Mononuclear cell (primary cell): Measurements from ENCODE around the gene FAM89B. TPM values are rescaled to one million over a fixed set of nuclear protein-coding genes. Genes with fewer than 3 reads are reported as not detected.

Experiments used
- H3K27me3 ChIP-seq: 2 replicates; pipeline ENCODE4 v1.6.0; 2011; ENCODE audit warnings: low read length, control low read depth; ENCODE audit not compliant: insufficient read depth
- H3K4me1 ChIP-seq: 2 replicates; pipeline ENCODE4 v1.5.1; 2011; ENCODE audit warnings: mild to moderate bottlenecking, low read length, control low read depth; ENCODE audit not compliant: insufficient read depth
- H3K4me3 ChIP-seq: 2 replicates; pipeline ENCODE4 v1.5.1; 2011; ENCODE audit warnings: mild to moderate bottlenecking, low read length, moderate library complexity
- H3K9me3 ChIP-seq: 2 replicates; pipeline ENCODE4 v1.5.1; 2011; ENCODE audit warnings: low read depth, mild to moderate bottlenecking, control low read depth, low read length
- total RNA-seq: library from RNA; depleted of rRNA; stranded (reverse); fragments of >200 nt; gene quantifications from one replicate; pipeline ENCODE4 v1.2.3, GENCODE V29; 2012

FAM89B gene
- total RNA-seq, 1 donor, result 18.1 TPM

GRCh38 chr11:65584723-65585171, 12.4 kb downstream of the FAM89B start:
- no peak overlapping the region for H3K4me3 ChIP-seq
- peaks cover 44% of the 10 kb centered on the region for H3K4me1 ChIP-seq
- H3K9me3 ChIP-seq, result no peaks in the 10 kb centered on the region
- H3K27me3 ChIP-seq, result no peaks in the 10 kb centered on the region

GRCh38 chr11:65585396-65586246, 13.3 kb downstream of the FAM89B start:
- no peaks in the 10 kb centered on the region for H3K9me3 ChIP-seq
- peaks cover 44% of the 10 kb centered on the region for H3K4me1 ChIP-seq
- H3K4me3 ChIP-seq, result no peak overlapping the region
- H3K27me3 ChIP-seq, result no peaks in the 10 kb centered on the region

- Histone ChIP-seq H3K4me1 (peaks cover 44% of the 10 kb centered on the region), H3K4me3 (no peak overlapping the region), H3K27me3 (no peaks in the 10 kb centered on the region), H3K9me3 (no peaks in the 10 kb centered on the region)
Measured at GRCh38 chr11:65586247-65586630, 13.9 kb downstream of the FAM89B start.

- H3K9me3 ChIP-seq, result no peaks in the 10 kb centered on the region
- no peak overlapping the region for H3K4me3 ChIP-seq
- H3K27me3 ChIP-seq, result no peaks in the 10 kb centered on the region
- peaks cover 44% of the 10 kb centered on the region for H3K4me1 ChIP-seq
Measured at GRCh38 chr11:65586676-65587075, 14.3 kb downstream of the FAM89B start.

GRCh38 chr11:65588199-65589054, 16.1 kb downstream of the FAM89B start:
- peaks cover 44% of the 10 kb centered on the region for H3K4me1 ChIP-seq
- no peak overlapping the region for H3K4me3 ChIP-seq
- H3K27me3 ChIP-seq, result no peaks in the 10 kb centered on the region
- H3K9me3 ChIP-seq, result no peaks in the 10 kb centered on the region

- Histone ChIP-seq H3K4me3 (no peak overlapping the region), H3K4me1 (peaks cover 44% of the 10 kb centered on the region), H3K9me3 (no peaks in the 10 kb centered on the region), H3K27me3 (no peaks in the 10 kb centered on the region)
Measured at GRCh38 chr11:65589444-65590239, 17.3 kb downstream of the FAM89B start.

- Histone ChIP-seq H3K9me3 (no peaks in the 10 kb centered on the region), H3K27me3 (no peaks in the 10 kb centered on the region), H3K4me3 (no peak overlapping the region), H3K4me1 (peaks cover 50% of the 10 kb centered on the region)
Measured at GRCh38 chr11:65590240-65590738, 18.0 kb downstream of the FAM89B start.

- no peaks in the 10 kb centered on the region for H3K9me3 ChIP-seq
- peaks cover 39% of the 10 kb centered on the region for H3K4me1 ChIP-seq
- no peak overlapping the region for H3K4me3 ChIP-seq
- H3K27me3 ChIP-seq, result no peaks in the 10 kb centered on the region
Measured at GRCh38 chr11:65591939-65592857, 19.9 kb downstream of the FAM89B start.

- peaks cover 31% of the 10 kb centered on the region for H3K4me1 ChIP-seq
- no peaks in the 10 kb centered on the region for H3K9me3 ChIP-seq
- no peaks in the 10 kb centered on the region for H3K27me3 ChIP-seq
- no peak overlapping the region for H3K4me3 ChIP-seq
Measured at GRCh38 chr11:65592858-65593517, 20.6 kb downstream of the FAM89B start.

- H3K9me3 ChIP-seq, result no peaks in the 10 kb centered on the region
- no peak overlapping the region for H3K4me3 ChIP-seq
- no peaks in the 10 kb centered on the region for H3K27me3 ChIP-seq
- peaks cover 24% of the 10 kb centered on the region for H3K4me1 ChIP-seq
Measured at GRCh38 chr11:65593518-65594414, 21.4 kb downstream of the FAM89B start.

GRCh38 chr11:65595131-65595530, 22.8 kb downstream of the FAM89B start:
- Histone ChIP-seq H3K4me3 (no peak overlapping the region), H3K4me1 (peaks cover 15% of the 10 kb centered on the region), H3K9me3 (no peaks in the 10 kb centered on the region), H3K27me3 (no peaks in the 10 kb centered on the region)

GRCh38 chr11:65595543-65596281, 23.4 kb downstream of the FAM89B start, which contains the start of gene KCNK7:
Gene KCNK7 (minus strand): TSS chr11:65595800. CDS start chr11:65595772, 28 bp downstream.
- H3K4me1 ChIP-seq, result peaks cover 15% of the 10 kb centered on the region
- no peaks in the 10 kb centered on the region for H3K27me3 ChIP-seq
- no peaks in the 10 kb centered on the region for H3K9me3 ChIP-seq
- no peak within 1 kb of the TSS for H3K4me3 ChIP-seq
